Calu3 (cell line): Measurements from ENCODE around the gene R3HDM2. TPM values are rescaled to one million over a fixed set of nuclear protein-coding genes. Genes with fewer than 3 reads are reported as not detected.

Experiments
- BruUV-seq: library from RNA; stranded (reverse); fragments of 400-500 nt; replicated peaks from 2 replicates; lab custom pipeline; 2021; lab: Mats Ljungman, UMichigan
- CTCF ChIA-PET: fragments of 300-600 bp; sonication (Branson Sonifier 250); formaldehyde crosslinking; loops from one replicate; lab custom pipeline; 2022; ENCODE audit warnings: antibody characterized with exemption; lab: Charles Lee
- DNase-seq: peaks from one replicate; pipeline ENCODE4 v3.0.0; 2022
- H3K27ac Mint-ChIP-seq: one replicate; pipeline ENCODE4 v1.8.0; 2022; ENCODE audit warnings: mixed read lengths; ENCODE audit not compliant: unreplicated experiment
- H3K27me3 Mint-ChIP-seq: one replicate; pipeline ENCODE4 v1.8.0; 2022; ENCODE audit warnings: mixed read lengths; ENCODE audit not compliant: unreplicated experiment
- H3K36me3 Mint-ChIP-seq: one replicate; pipeline ENCODE4 v1.8.0; 2022; ENCODE audit warnings: mild to moderate bottlenecking, moderate library complexity, mixed read lengths; ENCODE audit not compliant: insufficient read depth, unreplicated experiment
- H3K4me1 Mint-ChIP-seq: one replicate; pipeline ENCODE4 v1.8.0; 2022; ENCODE audit warnings: mild to moderate bottlenecking, low read depth, mixed read lengths; ENCODE audit not compliant: unreplicated experiment
- H3K4me3 Mint-ChIP-seq: one replicate; pipeline ENCODE4 v1.8.0; 2022; ENCODE audit warnings: mild to moderate bottlenecking, low read depth, moderate library complexity, mixed read lengths; ENCODE audit not compliant: unreplicated experiment
- H3K9me3 Mint-ChIP-seq: one replicate; pipeline ENCODE4 v1.8.0; 2022; ENCODE audit warnings: low read depth, mixed read lengths; ENCODE audit not compliant: unreplicated experiment
- CTCF ChIP-seq: fragments of 200-600 bp; IDR thresholded peaks from one replicate; pipeline ENCODE4 v1.8.0; 2022; ENCODE audit warnings: antibody characterized with exemption; ENCODE audit not compliant: unreplicated experiment
- intact Hi-C: fragments of 100-400 bp; cut with micrococcal nuclease; formaldehyde crosslinking; loops from one replicate; pipeline ENCODE4 v1.10.0; 2022; ENCODE audit not compliant: unreplicated experiment
- total RNA-seq: library from RNA; stranded (reverse); gene quantifications from 2 replicates; pipeline ENCODE4 v1.2.3, GENCODE V29; 2022

R3HDM2 gene
- total RNA-seq, 1 experiment from 2014 or later, result 77.3 TPM

- Mint-ChIP-seq H3K4me1 (peaks cover 19% of the 10 kb centered on the region), H3K27me3 (peaks cover 32% of the 10 kb centered on the region), H3K36me3 (peaks cover 51% of the 10 kb centered on the region), H3K27ac (no peak overlapping the region), H3K9me3 (no peaks in the 10 kb centered on the region), H3K4me3 (peak overlapping the region; percentile 47)
- BruUV-seq, result no TSS peak
- no peak for DNase-seq
- intact Hi-C loops, result no loop called here
- CTCF ChIA-PET, result interaction anchor here (1.0 to 2.0 kb wide), 2 partner anchors 30 to 214 kb away, joined by 4 to 12 read pairs; no protein-coding TSS in a partner anchor
- no peak for TF ChIP-seq CTCF
Measured at GRCh38 chr12:57244312-57244696, 186.5 kb downstream of the R3HDM2 start.

- CTCF ChIA-PET, result interaction anchor here (0.6 to 2.0 kb wide), 15 partner anchors 9 to 855 kb away, joined by 3 to 13 read pairs (median 5); partner anchors contain the start of gene SHMT2
- DNase-seq, result peak; percentile 84
- no TSS peak for BruUV-seq
- peak; percentile 57 for TF ChIP-seq CTCF
- Mint-ChIP-seq H3K36me3 (peaks cover 57% of the 10 kb centered on the region), H3K4me3 (peak overlapping the region; percentile 47), H3K27me3 (peaks cover 38% of the 10 kb centered on the region), H3K9me3 (no peaks in the 10 kb centered on the region), H3K4me1 (peaks cover 25% of the 10 kb centered on the region), H3K27ac (no peak overlapping the region)
- intact Hi-C loops, result no loop called here
Measured at GRCh38 chr12:57243521-57244311, 187.1 kb downstream of the R3HDM2 start.

- H3K4me1 Mint-ChIP-seq, result peaks cover 30% of the 10 kb centered on the region
Measured at GRCh38 chr12:57242691-57243454, 188.0 kb downstream of the R3HDM2 start.

More at GRCh38 chr12:57242691-57243454, 188.0 kb downstream of the R3HDM2 start:
- intact Hi-C loops, result no loop called here
- peak; percentile 74 for DNase-seq
- Mint-ChIP-seq H3K4me3 (peak overlapping the region; percentile 47), H3K9me3 (no peaks in the 10 kb centered on the region), H3K36me3 (peaks cover 63% of the 10 kb centered on the region), H3K27ac (peak overlapping the region; percentile 43), H3K27me3 (peaks cover 47% of the 10 kb centered on the region)
- TF ChIP-seq CTCF, result peak; percentile 58
- CTCF ChIA-PET, result interaction anchor here (0.6 to 2.0 kb wide), 18 partner anchors 9 to 856 kb away, joined by 3 to 13 read pairs (median 5); partner anchors contain the start of gene SHMT2
- BruUV-seq, result no TSS peak
